KMS-11 (cell line): Measurements from ENCODE around the gene DSTN.

ENCODE experiments used
- H2AFZ ChIP-seq: fragments of 200-600 bp; sonication (generic); 2 replicates; pipeline ENCODE4 v1.6.1; 2016; ENCODE audit warnings: antibody characterized with exemption, mixed run types, low read depth
- H3K27ac ChIP-seq: fragments of 200-600 bp; sonication (generic); 2 replicates; pipeline ENCODE4 v1.6.1; 2016; ENCODE audit warnings: mild to moderate bottlenecking, mixed run types
- H3K27me3 ChIP-seq: fragments of 200-600 bp; sonication (generic); 2 replicates; pipeline ENCODE4 v1.6.1; 2017; ENCODE audit warnings: mild to moderate bottlenecking, low read depth, mixed run types, moderate library complexity; ENCODE audit not compliant: insufficient read depth
- H3K36me3 ChIP-seq: fragments of 200-600 bp; sonication (generic); 2 replicates; pipeline ENCODE4 v1.6.1; 2017; ENCODE audit warnings: mild to moderate bottlenecking, mixed run types; ENCODE audit not compliant: insufficient read depth
- H3K4me1 ChIP-seq: fragments of 200-600 bp; sonication (generic); 2 replicates; pipeline ENCODE4 v1.6.1; 2016; ENCODE audit warnings: mild to moderate bottlenecking, low read depth, mixed run types; ENCODE audit not compliant: poor library complexity, severe bottlenecking
- H3K4me2 ChIP-seq: fragments of 200-600 bp; sonication (generic); 2 replicates; pipeline ENCODE4 v1.7.0; 2016; ENCODE audit warnings: mild to moderate bottlenecking, mixed run types
- H3K4me3 ChIP-seq: fragments of 200-600 bp; sonication (generic); IDR thresholded peaks from 2 replicates; pipeline ENCODE4 v1.6.1; 2017; ENCODE audit warnings: low read depth, low read length, mixed read lengths; ENCODE audit not compliant: insufficient read depth
- H3K79me2 ChIP-seq: fragments of 200-600 bp; sonication (generic); 2 replicates; pipeline ENCODE4 v1.6.1; 2016; ENCODE audit warnings: low read depth, mixed run types; ENCODE audit not compliant: insufficient read depth
- H3K9ac ChIP-seq: fragments of 200-600 bp; sonication (generic); 2 replicates; pipeline ENCODE4 v1.6.1; 2016; ENCODE audit warnings: mild to moderate bottlenecking, mixed run types
- H4K20me1 ChIP-seq: fragments of 200-600 bp; sonication (generic); 2 replicates; pipeline ENCODE4 v1.6.1; 2016; ENCODE audit warnings: mild to moderate bottlenecking, mixed run types; ENCODE audit not compliant: insufficient read depth
- TF ChIP-seq, protein P1 (sequence below): fragments of 200-600 bp; sonication (generic); conservative IDR thresholded peaks from 2 replicates; pipeline ENCODE4 v1.6.1; 2017; ENCODE audit warnings: low read depth, mild to moderate bottlenecking, antibody characterized with exemption, low read length, moderate library complexity, mixed read lengths

The DSTN gene

DNA sequence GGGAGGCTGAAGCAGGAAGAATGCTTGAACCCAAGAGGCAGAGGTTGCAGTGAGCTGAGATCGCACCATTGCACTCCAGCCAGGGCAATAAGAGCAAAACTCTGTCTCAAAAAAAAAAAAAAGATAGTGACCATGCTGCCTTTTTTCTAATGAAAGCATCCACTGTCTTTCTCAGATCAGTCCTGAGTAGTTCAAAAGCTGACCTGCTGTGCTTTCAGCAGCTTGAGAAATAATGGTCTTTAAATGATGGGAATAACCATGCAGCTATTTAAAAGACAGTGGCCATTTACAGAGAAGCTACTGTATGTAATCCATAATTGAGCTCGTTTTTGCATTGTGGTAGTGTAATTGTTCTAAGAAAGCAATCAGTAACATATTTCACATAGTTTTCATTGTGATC is 36.1 kb downstream of the DSTN start:
- Histone ChIP-seq H3K4me3 (no peak overlapping the region), H3K4me2 (no peak overlapping the region), H4K20me1 (no peaks in the 10 kb centered on the region), H3K27me3 (no peaks in the 10 kb centered on the region), H3K4me1 (no peaks in the 10 kb centered on the region), H3K9ac (no peak overlapping the region), H3K36me3 (no peaks in the 10 kb centered on the region), H3K79me2 (no peaks in the 10 kb centered on the region), H2AFZ (no peak overlapping the region), H3K27ac (no peak overlapping the region)
- TF ChIP-seq, protein P1, sequence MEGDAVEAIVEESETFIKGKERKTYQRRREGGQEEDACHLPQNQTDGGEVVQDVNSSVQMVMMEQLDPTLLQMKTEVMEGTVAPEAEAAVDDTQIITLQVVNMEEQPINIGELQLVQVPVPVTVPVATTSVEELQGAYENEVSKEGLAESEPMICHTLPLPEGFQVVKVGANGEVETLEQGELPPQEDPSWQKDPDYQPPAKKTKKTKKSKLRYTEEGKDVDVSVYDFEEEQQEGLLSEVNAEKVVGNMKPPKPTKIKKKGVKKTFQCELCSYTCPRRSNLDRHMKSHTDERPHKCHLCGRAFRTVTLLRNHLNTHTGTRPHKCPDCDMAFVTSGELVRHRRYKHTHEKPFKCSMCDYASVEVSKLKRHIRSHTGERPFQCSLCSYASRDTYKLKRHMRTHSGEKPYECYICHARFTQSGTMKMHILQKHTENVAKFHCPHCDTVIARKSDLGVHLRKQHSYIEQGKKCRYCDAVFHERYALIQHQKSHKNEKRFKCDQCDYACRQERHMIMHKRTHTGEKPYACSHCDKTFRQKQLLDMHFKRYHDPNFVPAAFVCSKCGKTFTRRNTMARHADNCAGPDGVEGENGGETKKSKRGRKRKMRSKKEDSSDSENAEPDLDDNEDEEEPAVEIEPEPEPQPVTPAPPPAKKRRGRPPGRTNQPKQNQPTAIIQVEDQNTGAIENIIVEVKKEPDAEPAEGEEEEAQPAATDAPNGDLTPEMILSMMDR, result no peak

DNA sequence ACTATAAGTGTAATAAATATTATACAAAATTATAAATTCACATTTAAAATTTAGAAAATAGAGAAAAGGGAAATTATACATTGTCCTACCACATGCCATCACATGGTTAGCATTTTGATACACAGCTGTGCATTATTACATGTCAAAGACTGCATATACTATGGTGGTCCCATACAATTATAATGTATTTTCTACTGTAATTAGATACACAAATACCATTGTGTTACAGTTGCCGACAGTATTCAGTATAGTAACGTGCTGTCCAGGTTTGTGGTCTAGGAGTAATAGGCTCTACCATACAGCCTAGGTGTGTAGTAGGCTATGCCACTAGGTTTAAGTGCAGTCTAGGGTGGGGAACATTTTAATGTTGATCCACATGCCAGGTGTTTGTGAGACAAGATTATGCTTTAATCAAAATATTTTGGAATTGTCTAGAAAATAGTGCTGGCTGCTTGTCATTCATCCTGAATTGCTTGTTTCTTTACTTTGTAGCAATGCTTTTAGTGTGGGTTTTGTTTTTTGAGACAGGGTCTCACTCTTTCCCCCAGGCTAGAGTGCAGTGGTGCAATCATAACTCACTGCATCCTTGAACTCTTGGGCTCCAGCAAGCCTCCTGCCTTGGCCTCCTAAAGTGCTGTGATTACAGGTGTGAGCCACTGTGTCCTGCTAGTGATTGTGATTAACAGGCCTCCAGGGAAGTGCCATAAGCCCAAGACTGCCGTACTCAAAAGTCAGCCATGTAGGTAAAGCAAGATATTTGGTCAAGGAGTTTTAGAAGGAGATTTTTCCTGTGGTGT is 39.0 kb downstream of the DSTN start:
- Histone ChIP-seq H4K20me1 (no peaks in the 10 kb centered on the region), H3K9ac (no peak overlapping the region), H3K36me3 (no peaks in the 10 kb centered on the region), H3K4me2 (no peak overlapping the region), H3K27me3 (no peaks in the 10 kb centered on the region), H3K4me1 (no peaks in the 10 kb centered on the region), H3K27ac (no peak overlapping the region), H3K79me2 (no peaks in the 10 kb centered on the region), H2AFZ (no peak overlapping the region), H3K4me3 (no peak overlapping the region)
- TF ChIP-seq, protein P1, result no peak

DNA sequence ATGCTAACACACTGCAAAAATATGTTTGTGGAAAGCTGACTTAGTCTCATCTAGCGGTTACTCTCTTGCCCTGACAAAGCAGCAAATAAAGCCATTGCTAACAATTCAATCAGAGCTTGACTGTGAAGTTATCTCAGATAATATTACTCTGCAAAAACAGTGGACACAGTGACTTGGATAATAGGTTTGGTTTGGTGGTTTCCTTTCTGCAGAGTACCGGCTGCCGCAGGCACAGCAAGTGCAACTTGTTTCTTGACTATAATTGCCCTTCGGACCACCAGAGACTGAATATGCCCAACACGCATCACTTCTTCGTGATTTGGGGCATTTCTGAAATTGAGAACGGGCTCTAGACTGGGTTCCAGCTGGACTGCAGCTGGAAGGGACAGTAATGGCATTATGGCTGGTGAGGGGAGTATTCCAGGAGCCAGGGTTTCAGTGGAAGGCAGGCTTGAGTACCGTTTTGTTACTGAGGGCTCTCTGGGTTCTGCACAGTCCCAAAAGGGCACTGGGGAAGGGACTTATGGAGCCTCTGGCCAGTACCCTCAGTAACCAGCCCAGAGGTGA is 40.0 kb downstream of the DSTN start:
- H3K27me3 ChIP-seq, result no peaks in the 10 kb centered on the region
- H3K36me3 ChIP-seq, result no peaks in the 10 kb centered on the region
- TF ChIP-seq, protein P1, result no peak
- H2AFZ ChIP-seq, result no peak overlapping the region
- no peak overlapping the region for H3K4me3 ChIP-seq
- no peaks in the 10 kb centered on the region for H4K20me1 ChIP-seq
- no peaks in the 10 kb centered on the region for H3K79me2 ChIP-seq
- no peaks in the 10 kb centered on the region for H3K4me1 ChIP-seq
- no peak overlapping the region for H3K27ac ChIP-seq
- H3K4me2 ChIP-seq, result no peak overlapping the region
- H3K9ac ChIP-seq, result no peak overlapping the region

DNA sequence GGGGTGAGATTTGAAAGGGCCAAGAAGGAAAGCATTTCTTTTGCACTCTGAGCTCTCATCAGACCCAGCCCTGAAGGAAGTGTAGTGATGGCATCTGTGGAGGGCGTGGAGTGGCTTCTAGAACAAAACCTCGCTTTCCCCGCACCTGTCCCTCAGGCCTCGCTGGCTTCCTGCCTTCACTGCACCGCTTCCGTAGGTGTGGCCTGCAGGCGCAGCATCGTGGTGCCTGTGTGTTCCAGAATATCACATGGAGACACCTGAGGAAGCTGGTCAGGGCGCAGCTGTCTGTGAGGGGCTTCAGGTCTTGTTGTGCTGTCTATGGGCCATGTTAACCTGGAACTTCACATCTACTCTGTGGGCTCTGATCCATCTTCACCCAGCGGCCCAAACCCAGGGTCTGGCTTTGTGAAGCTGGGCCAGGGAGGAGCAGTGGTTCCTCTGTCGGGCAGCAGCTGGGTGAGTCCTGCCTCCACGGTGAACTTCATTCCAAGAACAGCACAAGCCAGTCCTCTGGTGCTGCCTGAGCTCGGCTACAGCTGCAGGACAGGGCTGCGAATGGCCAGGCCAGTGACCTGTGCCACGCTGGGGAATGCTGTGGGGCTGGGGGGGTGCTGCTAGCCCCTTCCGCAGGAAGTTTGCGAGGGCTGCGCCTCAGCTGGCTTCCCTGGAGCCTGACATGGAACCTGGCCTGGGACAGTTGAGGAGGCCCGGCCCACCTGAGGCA is 40.9 kb downstream of the DSTN start:
- Histone ChIP-seq H3K4me2 (no peak overlapping the region), H2AFZ (no peak overlapping the region), H3K79me2 (no peaks in the 10 kb centered on the region), H3K9ac (no peak overlapping the region), H3K27ac (no peak overlapping the region), H3K27me3 (no peaks in the 10 kb centered on the region), H3K36me3 (no peaks in the 10 kb centered on the region), H3K4me1 (no peaks in the 10 kb centered on the region), H3K4me3 (no peak overlapping the region), H4K20me1 (no peaks in the 10 kb centered on the region)
- TF ChIP-seq, protein P1, result no peak
